ENCODE data around the gene TMPRSS5. TPM values are rescaled to one million over a fixed set of nuclear protein-coding genes. Genes with fewer than 3 reads are reported as not detected.
"Not testable (repeated sequence)": the region's sequence is repeated elsewhere in the genome, so short reads cannot be mapped to it uniquely, and the experiment has no call there.

The TMPRSS5 gene
- total and polyA plus RNA-seq, 2 of the 13 experiments (the other 11 are each of a cell fraction or from before 2014, with no cell fraction given), result 0.40 to 0.96 TPM

DNA sequence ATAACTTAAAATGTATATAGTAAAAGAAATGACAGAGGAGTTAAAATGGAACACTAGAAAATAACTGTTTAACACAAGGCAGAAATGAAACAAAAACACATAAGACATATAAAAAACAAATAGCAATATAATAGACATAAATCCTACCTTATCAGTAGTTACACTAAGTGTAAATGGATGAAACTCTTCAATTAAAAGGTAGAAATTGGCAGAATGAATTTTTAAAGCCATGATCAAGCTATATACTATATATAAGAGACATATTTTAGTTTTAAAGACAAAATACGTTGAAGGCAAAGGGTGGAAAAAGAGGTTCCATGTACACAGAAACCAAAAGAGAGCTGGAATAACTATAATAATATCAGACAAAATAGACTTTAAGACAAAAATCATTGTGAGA is 4.9 kb upstream of the TMPRSS5 start:
- no peaks in the 10 kb centered on the region for H3K79me2 ChIP-seq (ENCODE audit: insufficient read depth, low read length)
- no peak overlapping the region for H3K27ac ChIP-seq (ENCODE audit: extremely low read length, insufficient read depth, low read length)
- no peaks in the 10 kb centered on the region for H4K20me1 ChIP-seq (ENCODE audit: insufficient read depth, low read length)
- H3K4me2 ChIP-seq (ENCODE audit: low read depth, low read length), result no peak overlapping the region
- ATAC-seq (no peak), FAIRE-seq (no peak), DNase-seq (ENCODE audit: low spot score) (no peak)
- no peak overlapping the region for H3K9ac ChIP-seq (ENCODE audit: insufficient read depth, low read depth, low read length)
- no peak overlapping the region for H2AFZ ChIP-seq (ENCODE audit: low read length)
- ChIA-PET CTCF (ENCODE audit: low intra/inter-chr PET ratio, low total read pairs) (no interaction called here), POLR2A (no interaction called here)
- peaks cover 11% of the 10 kb centered on the region; the same call in 1 of the 2 replicates for H3K9me3 ChIP-seq (ENCODE audit: low read length)
- in situ Hi-C loops (cut with HindIII; ENCODE audit: extremely low pct_ligation_motif_present, low pct_unique_long_range_greater_than_20kb) (no loop called here), intact Hi-C loops (cut with micrococcal nuclease; ENCODE audit: unreplicated experiment) (no loop called here)
- TF ChIP-seq DR1 (CRISPR knock-in tag; IDR thresholded peaks at IDR 0.05) (no peak), WIZ (CRISPR knock-in tag; IDR thresholded peaks at IDR 0.05) (no peak), ZFP36L2 (CRISPR knock-in tag; IDR thresholded peaks at IDR 0.05) (no peak), HDAC1 (CRISPR knock-in tag; IDR thresholded peaks at IDR 0.05) (no peak), ZNF225 (CRISPR knock-in tag; IDR thresholded peaks at IDR 0.05) (no peak), ZNF615 (CRISPR knock-in tag; IDR thresholded peaks at IDR 0.05; ENCODE audit: borderline replicate concordance) (no peak), SUZ12 (IDR thresholded peaks at IDR 0.05; ENCODE audit: low read depth, low read length) (no peak), ZKSCAN8 (CRISPR knock-in tag; IDR thresholded peaks at IDR 0.05; ENCODE audit: borderline replicate concordance) (no peak), ZNF672 (CRISPR knock-in tag; IDR thresholded peaks at IDR 0.05) (no peak), ZNF501 (CRISPR knock-in tag; IDR thresholded peaks at IDR 0.05) (no peak), FOXA1 (IDR thresholded peaks at IDR 0.05) (no peak), FOXA1 (CRISPR knock-in tag; IDR thresholded peaks at IDR 0.05) (no peak), ZNF20 (CRISPR knock-in tag; IDR thresholded peaks at IDR 0.05) (no peak), MED1 (CRISPR knock-in tag; IDR thresholded peaks at IDR 0.05) (no peak)
- TF ChIP-seq, protein P1, sequence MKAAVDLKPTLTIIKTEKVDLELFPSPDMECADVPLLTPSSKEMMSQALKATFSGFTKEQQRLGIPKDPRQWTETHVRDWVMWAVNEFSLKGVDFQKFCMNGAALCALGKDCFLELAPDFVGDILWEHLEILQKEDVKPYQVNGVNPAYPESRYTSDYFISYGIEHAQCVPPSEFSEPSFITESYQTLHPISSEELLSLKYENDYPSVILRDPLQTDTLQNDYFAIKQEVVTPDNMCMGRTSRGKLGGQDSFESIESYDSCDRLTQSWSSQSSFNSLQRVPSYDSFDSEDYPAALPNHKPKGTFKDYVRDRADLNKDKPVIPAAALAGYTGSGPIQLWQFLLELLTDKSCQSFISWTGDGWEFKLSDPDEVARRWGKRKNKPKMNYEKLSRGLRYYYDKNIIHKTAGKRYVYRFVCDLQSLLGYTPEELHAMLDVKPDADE (CRISPR knock-in tag; IDR thresholded peaks at IDR 0.05), result no peak
- TF ChIP-seq, protein P2, sequence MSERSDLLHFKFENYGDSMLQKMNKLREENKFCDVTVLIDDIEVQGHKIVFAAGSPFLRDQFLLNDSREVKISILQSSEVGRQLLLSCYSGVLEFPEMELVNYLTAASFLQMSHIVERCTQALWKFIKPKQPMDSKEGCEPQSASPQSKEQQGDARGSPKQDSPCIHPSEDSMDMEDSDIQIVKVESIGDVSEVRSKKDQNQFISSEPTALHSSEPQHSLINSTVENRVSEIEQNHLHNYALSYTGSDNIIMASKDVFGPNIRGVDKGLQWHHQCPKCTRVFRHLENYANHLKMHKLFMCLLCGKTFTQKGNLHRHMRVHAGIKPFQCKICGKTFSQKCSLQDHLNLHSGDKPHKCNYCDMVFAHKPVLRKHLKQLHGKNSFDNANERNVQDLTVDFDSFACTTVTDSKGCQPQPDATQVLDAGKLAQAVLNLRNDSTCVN (CRISPR knock-in tag; IDR thresholded peaks at IDR 0.05; ENCODE audit: borderline replicate concordance), result no peak
- TF ChIP-seq, protein P3, sequence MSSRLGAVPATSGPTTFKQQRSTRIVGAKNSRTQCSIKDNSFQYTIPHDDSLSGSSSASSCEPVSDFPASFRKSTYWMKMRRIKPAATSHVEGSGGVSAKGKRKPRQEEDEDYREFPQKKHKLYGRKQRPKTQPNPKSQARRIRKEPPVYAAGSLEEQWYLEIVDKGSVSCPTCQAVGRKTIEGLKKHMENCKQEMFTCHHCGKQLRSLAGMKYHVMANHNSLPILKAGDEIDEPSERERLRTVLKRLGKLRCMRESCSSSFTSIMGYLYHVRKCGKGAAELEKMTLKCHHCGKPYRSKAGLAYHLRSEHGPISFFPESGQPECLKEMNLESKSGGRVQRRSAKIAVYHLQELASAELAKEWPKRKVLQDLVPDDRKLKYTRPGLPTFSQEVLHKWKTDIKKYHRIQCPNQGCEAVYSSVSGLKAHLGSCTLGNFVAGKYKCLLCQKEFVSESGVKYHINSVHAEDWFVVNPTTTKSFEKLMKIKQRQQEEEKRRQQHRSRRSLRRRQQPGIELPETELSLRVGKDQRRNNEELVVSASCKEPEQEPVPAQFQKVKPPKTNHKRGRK (CRISPR knock-in tag; IDR thresholded peaks at IDR 0.05), result no peak
- no TSS peak for BruUV-seq (replicated peaks)
- H3K27me3 ChIP-seq (ENCODE audit: control insufficient read depth in 1 of 2, insufficient read depth in 2 of 2, low read length in 2 of 2), result no peaks in the 10 kb centered on the region
- H3K4me3 ChIP-seq (replicated peaks in 1 of 3; ENCODE audit: insufficient read depth in 1 of 3, low read depth in 2 of 3, low read length in 3 of 3), result no peak overlapping the region
- H3K36me3 ChIP-seq (replicated peaks in 1 of 2; ENCODE audit: control insufficient read depth in 1 of 2, insufficient read depth in 2 of 2, low read length in 2 of 2), result no peaks in the 10 kb centered on the region
- WGBS (ENCODE audit: low lambda C conversion rate), result 86% methylated on average over 1 of the region's 1 CpG
- peaks cover 12% of the 10 kb centered on the region for H3K4me1 ChIP-seq (ENCODE audit: insufficient read depth, low read length)

DNA sequence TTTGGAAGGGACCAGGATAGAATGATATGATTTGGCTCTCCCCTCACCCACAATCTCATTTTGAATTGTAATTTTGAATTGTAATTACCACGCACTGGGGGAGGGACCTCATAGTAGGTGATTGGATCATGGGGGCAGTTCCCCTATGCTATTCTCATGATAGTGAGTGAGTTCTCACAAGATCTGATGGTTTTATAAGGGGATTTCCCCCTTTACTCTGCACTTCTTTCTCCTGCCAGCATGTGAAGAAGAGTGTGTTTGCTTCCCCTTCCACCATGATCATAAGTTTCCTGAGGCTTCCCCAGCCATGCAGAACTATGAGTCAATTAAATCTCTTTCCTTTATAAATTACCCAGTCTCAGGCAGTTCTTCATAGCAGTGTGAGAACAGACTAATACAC is 2.6 kb downstream of the TMPRSS5 start:
- CTCF ChIA-PET (ENCODE audit: low intra/inter-chr PET ratio, low total read pairs); H2AFZ ChIP-seq (ENCODE audit: low read length); H3K79me2 ChIP-seq (ENCODE audit: insufficient read depth, low read length); BruUV-seq (replicated peaks); H3K9me3 ChIP-seq (ENCODE audit: low read length); in situ Hi-C loops (cut with HindIII; ENCODE audit: extremely low pct_ligation_motif_present, low pct_unique_long_range_greater_than_20kb); H3K4me2 ChIP-seq (ENCODE audit: low read depth, low read length); H3K27me3 ChIP-seq (ENCODE audit: control insufficient read depth in 1 of 2, insufficient read depth in 2 of 2, low read length in 2 of 2); POLR2A ChIA-PET; FAIRE-seq; H3K4me3 ChIP-seq (replicated peaks in 1 of 3; ENCODE audit: insufficient read depth in 1 of 3, low read depth in 2 of 3, low read length in 3 of 3); intact Hi-C loops (cut with micrococcal nuclease; ENCODE audit: unreplicated experiment); DNase-seq (ENCODE audit: low spot score); H3K9ac ChIP-seq (ENCODE audit: insufficient read depth, low read depth, low read length); H3K36me3 ChIP-seq (replicated peaks in 1 of 2; ENCODE audit: control insufficient read depth in 1 of 2, insufficient read depth in 2 of 2, low read length in 2 of 2); ATAC-seq; H4K20me1 ChIP-seq (ENCODE audit: insufficient read depth, low read length); H3K27ac ChIP-seq (ENCODE audit: extremely low read length, insufficient read depth, low read length): not testable (repeated sequence)
- WGBS (ENCODE audit: low lambda C conversion rate), result 92% methylated on average over 1 of the region's 1 CpG
- peaks cover 21% of the 10 kb centered on the region for H3K4me1 ChIP-seq (ENCODE audit: insufficient read depth, low read length)
